Adrenal gland (tissue), 12 donors: ENCODE data around the gene CACNA1E. TPM values are rescaled to one million over a fixed set of nuclear protein-coding genes. Genes with fewer than 3 reads are reported as not detected.

Source experiments
- DNase-seq, 7 donors: peaks; one replicate each; pipeline ENCODE4 v3.0.0-alpha.2; 2019 to 2020
- H3K27ac ChIP-seq, 5 donors: fragments of 200-600 bp; sonication (generic) in 4 of 5; 1 replicate in 3 of 5; 2 replicates in 2 of 5; pipeline versions ENCODE4 v1.5.1 to v1.8.0; 2016 to 2020; ENCODE audit warnings: mild to moderate bottlenecking in 1 of 5
- H3K27me3 ChIP-seq: fragments of 200-600 bp; 2 replicates; pipeline ENCODE4 v1.8.0; 2021
- H3K36me3 ChIP-seq, 2 donors: fragments of 200-600 bp; replicated peaks in 1 of 2; 1 replicate in 1 of 2; 2 replicates in 1 of 2; pipeline versions ENCODE4 v1.5.1 to v1.8.0; 2018 to 2022
- H3K4me1 ChIP-seq, 2 donors: fragments of 200-600 bp; replicated peaks in 1 of 2; 1 replicate in 1 of 2; 2 replicates in 1 of 2; pipeline versions ENCODE4 v1.5.1 to v1.8.0; 2018 to 2021
- H3K4me3 ChIP-seq, 4 donors: fragments of 200-600 bp; sonication (generic) in 3 of 4; one replicate each; pipeline ENCODE4 v1.5.1; 2016 to 2018
- H3K9me3 ChIP-seq, 3 donors: fragments of 200-600 bp; sonication (generic) in 1 of 3; replicated peaks in 1 of 3; 1 replicate in 2 of 3; 2 replicates in 1 of 3; pipeline versions ENCODE4 v1.5.1 to v1.8.0; 2016 to 2021
- CTCF ChIP-seq, 6 experiments: fragments of 450-650 bp in 4 of 6; fragments of 200-600 bp in 2 of 6; sonication (generic) in 1 of 6; IDR thresholded peaks; 1 replicate in 5 of 6; 2 replicates in 1 of 6; pipeline versions ENCODE4 v1.5.1 to v1.8.0; 2016 to 2021; ENCODE audit warnings: antibody characterized with exemption in 6 of 6, mild to moderate bottlenecking in 2 of 6, moderate library complexity in 1 of 6
- POLR2A ChIP-seq, 2 donors: fragments of 450-650 bp; IDR thresholded peaks; one replicate each; pipeline ENCODE4 v1.6.1; 2017; ENCODE audit warnings: antibody characterized with exemption in 2 of 2, mild to moderate bottlenecking in 2 of 2, moderate library complexity in 1 of 2
- WGBS, 4 donors: extraction: QIAGEN DNeasy Blood & Tissue Kit in 2 of 4; methylation state at CpG; one replicate each; pipeline versions ENCODE4 v1.1.5 to v1.1.7; 2013 to 2017; 5-methylcytosine and 5-hydroxymethylcytosine counted together
- intact Hi-C, 2 donors: fragments of 100-400 bp; cut with DNase I; formaldehyde crosslinking; loops; one replicate each; pipeline versions ENCODE4 v1.14.1 to v1.15.0; 2022 to 2023
- polyA plus RNA-seq, 3 donors: library from polyadenylated mRNA; stranded (reverse); fragments of 200-250 nt in 2 of 3; fragments of 350-450 nt in 1 of 3; fragmentation: Illumina TruSeq in 1 of 3; extraction: RNeasy Lipid Tissue Mini Kit (QIAGEN cat#74804) in 1 of 3; gene quantifications; one replicate each; pipeline ENCODE4 v1.2.3, GENCODE V29; 2013 to 2014
- total RNA-seq, 9 donors: library from RNA; depleted of rRNA in 4 of 9; stranded (reverse); fragments of >200 nt in 4 of 9; fragments of 120-200 nt in 1 of 9; fragmentation: NEBNext Ultra II Directional in 1 of 9; extraction: Animal tissue kit (Norgen Biotek cat#: 25700) in 1 of 9; gene quantifications; one replicate each; pipeline versions ENCODE4 v1.1.0 to v1.2.4, GENCODE V29; 2013 to 2023
- donor health status: healthy with polysubstance abuse.
- donor health status: Bipolar disorder and iron deficiency.
- donor health status: DM: yes; HTN: yes; CAD: no.
- donor health status: DM: no; HTN: no; CAD: no.
- donor health status: DM: no; HTN: no; CAD: no.
- donor health status: DM: yes; HTN: yes; CAD: no.

The CACNA1E gene
- total and polyA plus RNA-seq, 12 donors, result 0.08 to 3.2 (median 1.3) TPM; not detected in 3

- no peaks in the 10 kb centered on the region for H3K9me3 ChIP-seq
- H3K27me3 ChIP-seq, result no peaks in the 10 kb centered on the region
- no peak for DNase-seq
- H3K27ac ChIP-seq, result no peak overlapping the region
- WGBS, 4 donors, result 48 to 61% (median 55%) methylated on average over 1 of the region's 1 CpG
- no peak overlapping the region for H3K4me3 ChIP-seq
- intact Hi-C loops, result no loop called here
- no peaks in the 10 kb centered on the region for H3K4me1 ChIP-seq
- TF ChIP-seq CTCF (IDR thresholded peaks at IDR 0.05), result no peak
- TF ChIP-seq POLR2A (IDR thresholded peaks at IDR 0.05), result no peak
- no peaks in the 10 kb centered on the region for H3K36me3 ChIP-seq
These were observed 289.4 kb downstream of the CACNA1E start for GRCh38 chr1:181772714-181773113.

- no peak for DNase-seq
- no peak for TF ChIP-seq POLR2A (IDR thresholded peaks at IDR 0.05)
- no peak for TF ChIP-seq CTCF (IDR thresholded peaks at IDR 0.05)
- WGBS, 4 donors, result 82 to 86% (median 85%) methylated on average over 1 to 10 of the region's 10 CpGs
- Histone ChIP-seq H3K4me3 (no peak overlapping the region), H3K36me3 (no peaks in the 10 kb centered on the region), H3K9me3 (no peaks in the 10 kb centered on the region), H3K27ac (no peak overlapping the region), H3K4me1 (no peaks in the 10 kb centered on the region), H3K27me3 (no peaks in the 10 kb centered on the region)
- intact Hi-C loops, result no loop called here
These were observed 292.7 kb downstream of the CACNA1E start for GRCh38 chr1:181776044-181776443.

GRCh38 chr1:181777286-181777685 lies 294.0 kb downstream of the CACNA1E start:
- Histone ChIP-seq H3K27ac (no peak overlapping the region), H3K4me1 (no peaks in the 10 kb centered on the region), H3K9me3 (no peaks in the 10 kb centered on the region), H3K27me3 (no peaks in the 10 kb centered on the region), H3K4me3 (no peak overlapping the region), H3K36me3 (no peaks in the 10 kb centered on the region)
- WGBS, 4 donors, result 67 to 76% (median 70%) methylated on average over 2 of the region's 2 CpGs
- DNase-seq, result no peak
- TF ChIP-seq POLR2A (IDR thresholded peaks at IDR 0.05) (no peak), CTCF (IDR thresholded peaks at IDR 0.05) (no peak)
- intact Hi-C loops, result no loop called here

- 23 to 41% (median 25%) methylated on average over 1 of the region's 1 CpG for WGBS, 4 donors
- Histone ChIP-seq H3K4me1 (no peaks in the 10 kb centered on the region), H3K27ac (no peak overlapping the region), H3K9me3 (no peaks in the 10 kb centered on the region), H3K36me3 (no peaks in the 10 kb centered on the region), H3K27me3 (no peaks in the 10 kb centered on the region), H3K4me3 (no peak overlapping the region)
- no peak for DNase-seq
- intact Hi-C loops, result no loop called here
- TF ChIP-seq POLR2A (IDR thresholded peaks at IDR 0.05), result no peak
- TF ChIP-seq CTCF (IDR thresholded peaks at IDR 0.05), result no peak
These were observed 294.5 kb downstream of the CACNA1E start for GRCh38 chr1:181777812-181778211.
